ENCODE results near the gene PLXNA2.

PLXNA2 gene

GRCh38 chr1:208207388-208208131 lies 36.6 kb downstream of the PLXNA2 start:
- no peak for DNase-seq (ENCODE audit: low spot score)
- TF ChIP-seq, protein P1, sequence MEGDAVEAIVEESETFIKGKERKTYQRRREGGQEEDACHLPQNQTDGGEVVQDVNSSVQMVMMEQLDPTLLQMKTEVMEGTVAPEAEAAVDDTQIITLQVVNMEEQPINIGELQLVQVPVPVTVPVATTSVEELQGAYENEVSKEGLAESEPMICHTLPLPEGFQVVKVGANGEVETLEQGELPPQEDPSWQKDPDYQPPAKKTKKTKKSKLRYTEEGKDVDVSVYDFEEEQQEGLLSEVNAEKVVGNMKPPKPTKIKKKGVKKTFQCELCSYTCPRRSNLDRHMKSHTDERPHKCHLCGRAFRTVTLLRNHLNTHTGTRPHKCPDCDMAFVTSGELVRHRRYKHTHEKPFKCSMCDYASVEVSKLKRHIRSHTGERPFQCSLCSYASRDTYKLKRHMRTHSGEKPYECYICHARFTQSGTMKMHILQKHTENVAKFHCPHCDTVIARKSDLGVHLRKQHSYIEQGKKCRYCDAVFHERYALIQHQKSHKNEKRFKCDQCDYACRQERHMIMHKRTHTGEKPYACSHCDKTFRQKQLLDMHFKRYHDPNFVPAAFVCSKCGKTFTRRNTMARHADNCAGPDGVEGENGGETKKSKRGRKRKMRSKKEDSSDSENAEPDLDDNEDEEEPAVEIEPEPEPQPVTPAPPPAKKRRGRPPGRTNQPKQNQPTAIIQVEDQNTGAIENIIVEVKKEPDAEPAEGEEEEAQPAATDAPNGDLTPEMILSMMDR (IDR thresholded peaks at IDR 0.05; ENCODE audit: extremely low read depth, missing control alignments): no peak

GRCh38 chr1:208206092-208206698 lies 38.0 kb downstream of the PLXNA2 start:
- TF ChIP-seq, protein P1 (IDR thresholded peaks at IDR 0.05; ENCODE audit: extremely low read depth, missing control alignments): no peak
- no peak for DNase-seq (ENCODE audit: low spot score)

DNA sequence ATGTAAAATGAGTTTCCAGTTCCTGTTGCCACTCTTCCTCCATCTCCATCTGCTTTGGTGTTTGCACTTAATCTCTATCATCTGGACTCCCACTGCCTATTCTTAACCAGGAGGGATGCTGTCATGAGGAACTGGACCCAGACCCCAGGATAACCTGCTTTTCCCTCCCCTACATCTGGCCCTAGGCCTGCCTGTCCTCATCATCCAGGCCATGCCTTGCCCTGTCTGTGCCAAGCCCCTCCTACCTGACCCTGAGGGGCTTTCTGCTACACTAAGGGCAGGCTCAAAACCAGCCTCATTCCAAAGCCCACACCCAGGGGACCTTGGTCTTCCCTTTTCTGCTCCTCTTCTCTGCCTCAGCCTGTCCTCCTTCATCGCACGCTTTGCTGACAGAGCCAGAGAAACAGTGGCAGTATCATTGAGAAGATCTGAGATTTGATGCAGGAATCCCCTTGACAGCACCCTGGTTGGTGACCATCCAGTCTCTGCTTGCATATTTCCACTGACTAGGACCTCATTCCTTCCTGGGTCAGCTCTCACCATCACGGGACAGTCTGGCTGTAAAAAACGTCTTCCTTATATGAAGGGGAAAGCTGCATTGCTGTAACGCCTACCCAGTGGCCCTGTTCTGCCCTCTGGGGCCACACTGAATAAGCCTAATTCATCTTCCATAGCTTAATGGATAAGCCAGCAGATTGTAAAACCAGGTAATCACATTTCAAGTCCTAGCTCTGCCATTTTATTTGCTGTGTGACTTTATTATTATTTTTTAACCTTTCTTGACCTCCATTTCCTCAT lies 38.8 kb downstream of the PLXNA2 start:
- TF ChIP-seq, protein P1 (IDR thresholded peaks at IDR 0.05; ENCODE audit: extremely low read depth, missing control alignments): no peak
- no peak for DNase-seq (ENCODE audit: low spot score)

DNA sequence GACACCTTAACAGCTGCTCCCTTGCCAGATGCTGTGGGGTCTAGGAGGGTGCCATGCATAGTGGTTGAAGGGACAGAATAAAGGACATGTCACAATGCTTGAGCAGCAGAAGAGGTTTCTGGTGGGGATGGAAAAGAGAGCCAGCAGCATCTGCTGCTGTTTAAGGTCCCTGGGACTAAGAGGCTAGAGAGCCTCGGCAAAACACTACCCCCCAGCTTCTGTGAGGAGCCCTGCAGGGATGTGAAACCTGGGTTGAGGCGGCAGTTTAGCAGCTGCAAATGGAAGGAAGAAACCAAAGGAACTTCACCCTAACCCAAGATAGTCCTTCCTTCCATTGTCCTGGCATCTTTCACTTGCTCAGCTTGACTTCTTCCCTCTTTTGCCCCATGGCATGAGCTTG lies 39.4 kb downstream of the PLXNA2 start:
- DNase-seq (ENCODE audit: low spot score): no peak
- TF ChIP-seq, protein P1 (IDR thresholded peaks at IDR 0.05; ENCODE audit: extremely low read depth, missing control alignments): no peak

- no peak for DNase-seq (ENCODE audit: low spot score)
- TF ChIP-seq, protein P1 (IDR thresholded peaks at IDR 0.05; ENCODE audit: extremely low read depth, missing control alignments): no peak
Observed at GRCh38 chr1:208203848-208204609, 40.2 kb downstream of the PLXNA2 start.

DNA sequence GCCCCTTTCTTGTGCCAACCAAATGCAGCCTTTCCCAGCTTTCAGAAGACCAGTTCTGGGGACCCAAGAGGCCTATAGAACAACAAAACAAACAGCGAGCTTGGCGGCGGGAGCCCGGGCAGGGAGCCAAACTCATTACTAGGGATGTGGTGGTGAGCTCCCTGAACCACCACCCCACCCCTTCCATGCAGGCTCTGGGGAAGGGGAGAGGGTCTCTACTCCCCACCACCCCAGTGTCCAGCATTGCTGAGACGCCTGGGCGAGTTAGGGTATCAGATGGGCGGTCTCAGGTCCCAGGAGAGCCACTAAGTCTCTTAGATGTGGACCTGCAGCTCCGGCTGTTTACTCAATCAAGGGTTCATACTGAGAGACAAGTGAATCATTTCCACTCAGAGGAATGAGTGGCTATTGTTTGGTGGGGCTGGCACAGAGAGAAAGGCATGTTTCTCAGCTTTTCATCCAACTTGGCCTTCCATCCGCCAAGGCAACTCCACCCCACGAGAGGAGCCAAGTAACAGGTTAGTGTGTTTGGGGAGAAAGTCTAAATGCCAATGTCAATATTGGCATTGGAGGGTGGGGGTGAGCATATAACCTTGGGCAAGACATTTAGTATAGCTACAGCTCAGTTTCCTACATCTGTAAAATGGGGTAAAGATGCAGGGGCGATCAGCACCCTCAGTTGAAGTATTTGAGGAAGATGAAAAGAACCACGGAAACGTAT lies 40.9 kb downstream of the PLXNA2 start:
- TF ChIP-seq, protein P1 (IDR thresholded peaks at IDR 0.05; ENCODE audit: extremely low read depth, missing control alignments): no peak
- no peak for DNase-seq (ENCODE audit: low spot score)
